NCI-H748 treated with DMSO at 0.1 percent for 48 hours (cell line): Measurements from ENCODE around the gene LONRF2.

Experiments used
- DNase-seq: peaks from one replicate; lab custom pipeline; 2025; lab: John Stamatoyannopoulos, UW

LONRF2 gene

DNA sequence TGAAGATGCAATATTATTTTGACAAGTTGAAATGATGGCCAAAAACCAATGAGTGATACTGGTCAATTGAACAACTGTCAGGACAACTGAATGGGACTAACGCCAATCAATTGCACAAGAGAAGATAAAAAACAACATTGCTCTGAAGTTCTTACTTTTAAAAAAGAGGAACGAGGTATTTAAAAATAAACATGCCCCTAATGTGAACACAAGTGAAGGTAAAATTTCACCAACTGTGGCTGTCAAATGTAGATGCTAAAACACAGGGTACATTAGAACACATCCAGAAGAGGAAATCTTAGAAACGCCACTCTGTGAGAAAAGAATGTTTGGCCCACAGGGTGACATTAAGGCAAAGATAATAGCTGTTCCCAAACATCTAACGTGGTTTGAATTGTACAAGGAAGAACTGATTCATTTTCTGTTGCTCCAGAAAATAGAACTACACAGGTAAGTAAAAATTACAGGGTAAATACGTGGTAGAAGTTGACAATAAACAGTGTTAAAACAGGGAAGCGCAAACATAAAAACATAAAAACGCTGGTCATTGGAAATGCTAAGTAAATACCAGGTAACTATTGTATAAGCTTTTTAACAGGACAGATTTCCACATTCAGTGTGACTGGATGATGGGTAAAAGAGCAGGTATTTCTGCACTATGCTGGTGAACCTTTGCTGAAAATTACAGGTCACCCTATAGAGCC, 20.3 kb downstream of the LONRF2 start:
- DNase-seq: no peak

DNA sequence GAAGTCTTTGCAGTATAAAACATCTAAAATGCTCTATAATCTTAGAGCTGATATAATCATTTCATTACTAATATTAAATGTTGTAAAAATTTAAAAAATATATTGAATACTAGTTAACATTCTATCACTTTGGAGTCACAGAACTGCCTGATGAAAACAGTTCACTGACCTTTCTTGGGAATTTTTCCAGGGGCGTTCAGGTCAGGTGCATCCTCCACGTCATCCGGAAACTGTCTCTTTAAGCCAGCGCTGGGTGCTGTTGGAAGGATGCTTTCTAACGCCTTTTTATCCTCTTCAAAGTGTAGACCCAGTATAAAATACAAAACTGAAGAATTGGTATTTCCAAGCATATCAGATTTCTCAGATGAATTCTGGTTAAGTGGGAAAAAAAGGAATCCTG, 22.8 kb downstream of the LONRF2 start:
- no peak for DNase-seq

DNA sequence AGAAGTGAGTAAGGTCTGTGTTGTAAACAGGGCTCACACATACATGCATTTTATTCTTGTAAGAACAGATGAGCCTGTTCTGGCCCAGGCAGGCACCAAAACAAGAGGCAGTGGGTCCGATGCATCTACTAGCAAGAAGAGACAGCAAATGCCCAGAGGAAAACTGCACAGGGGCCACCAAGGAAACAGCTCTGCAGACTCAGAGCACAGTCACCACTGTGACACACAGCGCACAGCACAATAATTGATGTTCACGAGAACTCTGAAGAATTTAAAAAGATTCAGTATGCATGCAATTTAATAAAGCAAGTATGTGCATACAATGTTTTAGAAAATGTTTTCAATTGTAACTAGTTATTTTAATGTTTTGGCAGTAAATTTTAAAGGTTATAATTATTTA, 24.8 kb downstream of the LONRF2 start:
- DNase-seq: no peak

DNA sequence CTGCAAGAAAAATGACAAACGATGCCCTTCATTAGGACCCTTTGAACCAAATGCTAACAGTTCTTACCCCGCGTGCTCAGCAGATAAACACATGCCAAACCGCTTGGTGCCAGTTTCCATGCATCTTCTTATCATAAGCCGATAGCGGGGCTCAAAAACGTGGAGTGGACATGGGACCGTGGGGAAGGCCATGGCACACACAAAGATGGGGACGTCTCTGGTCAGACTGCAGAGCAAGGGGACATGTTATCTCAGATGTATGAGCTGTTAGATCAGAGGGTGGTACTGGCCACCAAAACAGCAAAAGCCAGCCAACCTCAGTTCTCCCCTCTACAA, 28.2 kb downstream of the LONRF2 start:
- no peak for DNase-seq

DNA sequence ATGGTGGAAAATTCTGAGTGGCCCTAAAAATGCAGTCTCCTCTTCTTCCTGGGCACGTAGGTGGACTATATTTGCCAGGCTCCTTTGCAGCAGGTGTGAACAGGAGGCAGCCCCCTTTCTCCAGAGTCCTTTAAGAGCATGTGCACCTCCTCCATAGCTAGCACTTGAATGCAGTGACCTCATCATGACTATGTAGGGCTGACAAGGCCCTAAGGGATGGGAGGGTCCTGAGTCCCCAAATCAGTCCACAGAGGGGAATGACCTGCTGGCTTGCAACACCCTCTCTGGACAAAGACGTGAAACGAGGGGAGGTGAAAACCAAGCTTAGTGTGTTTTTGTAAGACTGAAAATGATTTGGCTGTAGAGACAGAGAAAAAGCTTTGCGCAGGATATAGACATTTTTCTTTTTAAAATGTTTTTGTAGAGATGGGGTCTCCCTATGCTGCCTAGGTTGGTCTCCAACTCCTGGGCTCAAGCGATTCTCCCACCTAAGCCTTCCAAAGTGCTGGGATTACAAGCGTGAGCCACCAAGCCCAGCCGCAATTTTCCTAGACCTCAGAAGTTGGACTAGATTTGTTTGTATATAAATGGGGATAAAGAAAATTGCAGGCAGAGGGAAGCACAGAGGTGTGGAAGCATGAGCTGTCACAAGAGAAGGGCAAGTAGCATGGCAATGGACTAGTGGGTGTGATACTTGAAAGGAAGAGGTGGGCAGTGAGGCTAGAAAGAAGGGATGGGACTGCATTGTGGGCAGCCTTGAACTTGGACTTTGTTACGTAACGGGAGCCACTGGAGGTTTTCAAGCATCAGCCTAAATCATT, 28.8 kb downstream of the LONRF2 start:
- no peak for DNase-seq

DNA sequence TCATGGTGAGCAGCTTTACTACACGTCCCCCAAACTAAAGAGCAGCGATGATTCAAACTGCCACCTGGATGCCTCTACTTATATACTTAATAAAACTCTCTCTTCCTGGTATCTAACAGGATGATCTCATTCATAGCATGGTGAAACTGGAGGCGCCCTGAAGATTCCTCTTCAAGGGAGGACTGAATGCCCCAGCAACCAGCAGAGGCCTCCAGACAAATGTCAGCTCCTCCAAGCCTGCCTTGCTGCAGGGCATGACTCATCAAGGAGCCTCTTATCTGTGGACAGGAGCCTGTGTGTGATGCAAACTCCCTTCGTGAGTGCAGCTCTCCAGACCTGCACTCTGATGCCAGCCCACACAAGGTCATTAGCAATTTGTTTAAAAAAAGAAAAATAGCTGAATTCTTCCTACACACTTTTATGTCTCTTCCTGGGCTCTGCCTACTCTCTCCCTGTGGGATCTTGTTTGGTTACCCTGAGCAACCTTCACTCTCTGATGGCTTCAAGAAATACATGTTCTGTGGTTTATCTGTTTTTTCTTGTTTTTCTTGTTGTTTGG, 30.2 kb downstream of the LONRF2 start:
- no peak for DNase-seq

DNA sequence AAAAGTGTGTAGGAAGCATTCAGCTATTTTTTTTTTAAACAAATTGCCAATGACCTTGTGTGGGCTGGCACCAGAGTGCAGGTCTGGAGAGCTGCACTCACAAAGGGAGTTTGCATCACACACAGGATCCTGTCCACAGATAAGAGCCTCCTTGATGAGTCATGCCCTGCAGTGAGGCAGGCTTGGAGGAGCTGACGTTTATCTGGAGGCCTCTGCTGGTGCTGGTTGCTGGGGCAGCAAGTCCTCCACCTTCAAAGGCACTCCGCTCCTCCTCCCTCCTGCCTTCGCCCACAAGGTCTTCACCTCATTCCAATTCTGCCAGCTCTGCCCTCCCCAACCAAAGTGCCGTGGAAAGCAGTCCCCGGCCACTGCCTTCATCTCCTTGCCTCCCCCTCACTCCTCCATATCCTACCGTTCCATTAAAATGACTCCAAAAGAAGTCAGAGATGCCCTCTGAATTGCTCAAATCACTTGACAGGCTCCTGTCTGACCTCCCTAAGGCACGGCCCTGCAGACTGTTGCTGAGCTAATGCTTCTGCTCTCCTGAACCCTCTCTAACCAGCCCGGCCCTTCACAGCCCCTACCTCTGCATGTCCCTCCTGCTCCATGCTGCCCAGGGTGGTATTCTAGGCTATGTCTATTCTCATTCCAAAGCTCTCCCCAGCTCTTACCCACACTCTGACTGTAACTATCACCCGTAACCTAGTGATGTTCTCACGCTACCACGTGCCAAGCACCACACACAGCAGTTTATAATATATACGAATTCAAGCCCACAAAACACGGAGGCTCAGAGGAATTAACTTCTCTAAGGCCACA, 30.9 kb downstream of the LONRF2 start:
- DNase-seq: no peak

DNA sequence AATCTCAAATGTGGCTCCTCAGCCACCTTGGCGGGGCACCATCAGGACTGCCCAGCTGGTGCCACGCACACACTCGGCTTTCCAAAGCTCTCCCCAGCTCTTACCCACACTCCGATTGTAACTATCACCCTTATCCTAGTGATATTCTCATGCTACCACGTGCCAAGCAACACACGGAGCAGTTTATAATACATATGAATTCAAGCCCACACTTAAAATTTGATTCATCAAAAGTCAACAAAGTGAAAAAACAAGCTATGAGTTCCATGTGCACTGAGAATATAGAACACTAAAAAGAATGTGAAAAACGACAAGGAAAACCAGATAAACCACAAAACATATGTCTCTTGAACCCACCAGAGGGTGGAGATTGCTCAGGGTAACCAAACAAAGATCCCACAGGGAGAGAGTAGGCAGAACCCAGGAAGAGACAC, 31.6 kb downstream of the LONRF2 start:
- no peak for DNase-seq

DNA sequence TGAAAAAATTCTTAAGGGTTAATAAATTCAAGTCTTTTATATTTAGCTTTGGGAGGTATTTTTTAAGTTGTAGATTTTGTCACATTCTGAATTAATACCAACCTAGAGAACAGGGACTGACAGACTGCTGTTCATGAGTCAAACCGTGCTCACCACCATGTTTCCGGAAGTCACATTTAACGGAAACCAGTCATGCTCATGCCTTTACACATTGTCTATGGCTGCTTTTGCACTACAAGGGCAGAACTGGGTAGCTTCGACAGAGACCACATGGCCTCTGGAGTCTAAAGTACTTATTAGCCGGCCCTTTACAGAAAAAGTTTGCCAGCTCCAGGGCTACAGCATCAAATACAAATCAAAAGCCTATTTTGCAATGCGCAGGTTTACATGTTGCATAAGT, 33.3 kb downstream of the LONRF2 start:
- no peak for DNase-seq

DNA sequence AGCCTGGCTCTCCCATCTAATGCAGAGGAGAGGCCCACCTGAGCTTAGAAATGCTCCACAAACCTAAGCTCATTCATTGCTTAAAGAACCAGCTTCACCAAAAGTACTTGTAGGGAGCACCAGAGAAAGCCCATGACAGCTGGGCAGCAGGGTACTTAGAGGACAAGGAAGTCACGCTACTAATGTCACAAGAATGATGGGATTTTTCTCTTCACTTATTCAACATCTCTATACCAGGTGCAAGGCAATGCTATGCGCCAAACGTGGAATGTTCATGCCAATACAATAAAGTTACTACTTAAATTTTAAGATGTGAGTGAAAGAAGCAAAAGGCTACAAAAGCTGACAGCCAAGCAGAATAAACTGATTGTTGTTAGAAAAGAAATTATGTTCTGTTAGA, 36.0 kb downstream of the LONRF2 start:
- DNase-seq: no peak

DNA sequence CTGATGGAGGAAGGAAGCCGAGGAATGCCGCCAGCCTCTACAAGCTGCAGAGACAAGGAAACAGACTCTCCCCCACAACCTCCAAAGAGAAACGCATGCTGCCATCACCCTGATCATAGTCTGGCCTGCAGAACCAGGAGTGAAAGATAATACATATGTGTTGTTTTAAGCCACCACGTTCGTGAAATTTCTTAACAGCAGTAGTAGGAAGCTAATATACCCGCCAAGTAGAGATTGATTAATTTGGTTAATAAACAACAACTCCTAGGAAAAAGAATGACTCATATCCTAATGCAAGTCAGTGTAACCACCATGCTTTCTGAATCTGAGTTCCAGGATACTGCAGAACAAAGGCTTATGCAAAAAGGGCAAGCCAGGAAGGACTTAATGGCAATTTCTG, 36.6 kb downstream of the LONRF2 start:
- DNase-seq: no peak

DNA sequence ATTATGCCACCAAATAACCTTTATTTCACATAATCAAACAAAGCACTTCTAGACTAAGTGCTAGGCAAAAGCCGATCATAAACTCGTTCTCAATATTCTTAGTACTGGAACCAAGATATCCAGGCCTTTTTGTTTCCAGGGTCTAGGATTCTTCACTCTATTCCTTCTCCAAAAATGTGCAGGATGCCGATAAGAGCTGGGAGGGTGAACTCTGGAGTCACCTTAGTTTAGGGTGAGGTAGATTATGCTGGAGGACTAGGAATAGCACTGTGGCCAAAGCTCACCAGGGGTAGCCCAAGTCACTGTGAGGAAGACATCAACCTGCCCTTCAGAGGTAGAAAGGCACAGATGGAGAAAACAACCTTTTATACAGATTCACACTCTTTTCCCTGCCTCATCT, 37.3 kb downstream of the LONRF2 start:
- no peak for DNase-seq

DNA sequence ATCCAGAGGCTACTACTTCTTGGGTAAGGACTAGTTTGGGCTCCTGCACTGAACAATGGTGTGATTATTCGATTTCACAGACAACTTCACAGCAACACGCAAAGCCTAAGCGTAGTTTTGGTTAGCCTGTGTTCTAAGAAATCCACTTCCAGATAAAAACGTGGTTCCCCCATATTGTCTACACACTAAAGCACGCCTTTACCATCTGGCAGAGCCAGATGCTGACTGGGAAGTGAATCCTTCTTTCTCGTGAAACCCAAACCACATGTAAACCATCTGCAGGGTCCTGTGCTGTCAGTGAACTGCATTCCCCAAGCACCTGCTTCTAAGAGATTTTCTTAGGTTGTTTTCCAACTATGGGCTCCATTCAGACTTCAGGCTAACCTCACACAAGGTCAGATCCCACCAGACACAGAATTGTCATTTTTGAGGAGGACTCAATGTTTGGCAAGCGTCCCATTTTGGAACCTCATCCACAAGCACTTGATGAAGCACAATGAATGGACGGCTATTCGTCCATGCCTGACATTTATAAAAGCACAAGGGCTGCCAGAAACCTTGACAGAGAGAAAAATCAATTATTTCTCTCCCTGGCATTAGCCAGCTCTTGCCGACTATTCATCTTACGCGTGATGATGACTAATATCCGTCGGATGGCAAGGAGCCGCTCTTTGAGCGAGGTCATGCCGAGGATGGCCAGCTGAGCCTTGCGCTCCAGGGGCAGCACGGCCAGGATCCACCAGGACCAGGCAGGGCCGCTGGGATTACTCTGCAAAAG, 38.4 kb downstream of the LONRF2 start:
- no peak for DNase-seq

DNA sequence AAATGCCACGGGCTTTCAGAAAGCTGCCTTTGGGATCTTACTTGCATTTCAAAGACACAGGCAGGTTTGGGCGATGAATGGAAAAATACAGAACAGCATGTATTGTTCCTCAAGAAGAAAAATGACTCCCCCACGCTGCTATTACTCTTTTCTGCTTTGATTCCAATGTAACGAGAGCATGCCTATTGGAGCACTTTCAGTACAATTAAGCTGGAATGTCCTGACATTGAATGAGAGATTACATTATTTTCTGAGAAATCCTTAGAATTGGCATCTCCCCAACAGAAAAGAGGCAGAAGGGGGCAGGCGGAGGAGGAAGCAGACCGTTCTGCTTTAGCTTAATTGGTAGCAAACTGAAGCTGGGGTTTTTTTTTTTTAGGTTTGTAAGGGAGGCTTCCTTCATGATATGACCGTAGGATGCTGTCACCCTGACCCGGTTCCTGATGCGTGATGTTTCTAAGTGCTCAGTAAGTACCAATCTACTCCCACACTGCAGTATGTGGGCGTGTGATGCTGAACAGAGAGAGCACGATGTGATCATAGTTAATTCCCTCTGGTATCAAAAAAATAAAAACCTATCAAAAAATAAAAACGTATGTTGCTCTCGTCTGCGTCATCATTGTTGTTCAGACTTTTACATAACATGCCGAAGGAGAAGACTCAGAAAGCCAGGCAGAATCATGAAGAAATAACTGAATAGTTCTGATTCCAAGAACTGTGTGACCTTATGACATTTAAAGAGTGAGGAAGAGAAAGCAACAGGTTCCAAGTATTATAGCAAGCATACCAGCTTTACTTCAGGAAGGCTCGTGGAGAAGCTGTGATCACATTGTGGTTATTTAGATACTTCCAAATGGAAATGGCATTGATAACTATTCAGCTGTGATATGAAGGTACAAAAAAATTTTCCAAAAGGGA, 40.5 kb downstream of the LONRF2 start:
- no peak for DNase-seq

DNA sequence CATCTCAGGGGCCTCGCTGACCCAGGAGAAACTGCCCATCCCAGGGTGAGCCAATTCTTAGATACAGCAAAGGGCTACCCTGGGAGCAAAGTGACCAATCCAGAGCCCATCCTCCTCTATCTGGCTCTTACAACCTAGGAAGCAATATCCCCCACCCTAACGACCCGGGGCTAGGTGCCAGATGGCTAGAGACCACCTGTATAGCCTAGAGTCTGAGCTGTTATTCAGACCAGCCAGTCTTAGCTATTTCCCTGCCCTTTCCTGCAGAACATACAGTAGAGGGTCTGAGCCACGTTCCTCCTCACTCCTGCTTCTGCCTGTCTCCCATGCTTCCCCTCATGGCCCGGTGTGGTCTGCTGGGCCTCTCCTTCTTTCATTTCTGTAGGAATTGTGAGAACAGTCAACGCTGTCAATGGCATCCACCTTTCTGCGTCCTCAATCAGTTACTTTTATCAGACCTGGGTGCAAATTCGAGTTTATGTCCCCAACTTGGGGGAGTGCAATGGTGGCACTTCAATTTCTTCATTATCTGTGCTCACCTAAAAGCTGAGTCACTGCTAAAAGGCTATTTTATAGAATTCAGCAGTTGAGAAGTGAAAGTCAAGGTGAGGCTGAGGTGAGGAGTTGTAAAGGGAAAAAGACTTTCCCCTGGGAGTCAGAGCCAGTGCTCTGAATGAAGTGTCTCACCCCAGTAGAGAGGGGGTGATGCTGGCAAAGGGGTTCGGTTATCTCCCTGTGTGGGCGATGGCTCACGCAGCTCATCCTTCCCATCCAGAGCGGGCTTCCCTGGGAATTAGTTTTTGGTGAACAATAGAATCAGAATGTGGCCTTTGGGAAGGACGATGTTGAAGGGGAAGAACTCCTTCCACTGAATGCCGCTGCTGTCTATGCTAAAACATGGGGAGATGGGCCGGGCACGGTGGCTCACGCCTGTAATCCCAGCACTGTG, 42.4 kb downstream of the LONRF2 start:
- no peak for DNase-seq

DNA sequence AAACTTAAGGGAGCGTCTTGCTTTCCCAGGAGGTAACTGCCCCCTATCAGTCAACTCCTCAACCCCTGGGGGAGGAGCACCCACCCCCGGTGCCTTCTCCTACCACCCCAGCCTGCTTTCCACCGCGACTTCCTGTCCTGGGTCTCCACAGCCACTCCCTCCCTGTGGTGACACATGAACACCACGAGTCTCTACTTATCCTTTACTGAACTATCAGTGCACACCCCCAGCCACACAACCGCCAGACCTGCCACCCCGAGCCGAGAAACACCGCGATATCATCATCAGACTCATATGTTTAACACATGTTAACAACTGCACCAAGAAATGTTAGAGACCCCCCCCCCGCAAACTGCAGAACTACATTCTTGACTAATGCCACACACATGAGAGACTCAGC, 43.3 kb downstream of the LONRF2 start:
- no peak for DNase-seq

DNA sequence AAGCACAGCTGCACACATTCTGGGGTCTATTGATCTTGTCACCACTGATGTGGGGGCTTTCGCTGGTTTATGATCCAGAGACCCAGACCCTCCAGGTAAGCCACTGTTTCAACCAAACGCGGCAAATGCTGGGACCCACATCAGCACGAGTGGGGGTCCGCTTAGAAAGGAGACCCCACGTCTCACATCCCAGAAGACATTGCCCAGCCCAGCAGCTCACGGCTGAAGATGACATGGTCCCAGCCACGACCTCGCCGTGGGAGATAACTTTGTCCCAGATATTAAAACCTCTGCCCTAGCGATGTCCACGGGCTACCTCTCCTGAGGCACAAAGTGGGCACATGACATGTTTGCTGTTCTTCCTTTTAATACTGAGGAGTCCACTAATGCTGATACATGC, 43.8 kb downstream of the LONRF2 start:
- no peak for DNase-seq

DNA sequence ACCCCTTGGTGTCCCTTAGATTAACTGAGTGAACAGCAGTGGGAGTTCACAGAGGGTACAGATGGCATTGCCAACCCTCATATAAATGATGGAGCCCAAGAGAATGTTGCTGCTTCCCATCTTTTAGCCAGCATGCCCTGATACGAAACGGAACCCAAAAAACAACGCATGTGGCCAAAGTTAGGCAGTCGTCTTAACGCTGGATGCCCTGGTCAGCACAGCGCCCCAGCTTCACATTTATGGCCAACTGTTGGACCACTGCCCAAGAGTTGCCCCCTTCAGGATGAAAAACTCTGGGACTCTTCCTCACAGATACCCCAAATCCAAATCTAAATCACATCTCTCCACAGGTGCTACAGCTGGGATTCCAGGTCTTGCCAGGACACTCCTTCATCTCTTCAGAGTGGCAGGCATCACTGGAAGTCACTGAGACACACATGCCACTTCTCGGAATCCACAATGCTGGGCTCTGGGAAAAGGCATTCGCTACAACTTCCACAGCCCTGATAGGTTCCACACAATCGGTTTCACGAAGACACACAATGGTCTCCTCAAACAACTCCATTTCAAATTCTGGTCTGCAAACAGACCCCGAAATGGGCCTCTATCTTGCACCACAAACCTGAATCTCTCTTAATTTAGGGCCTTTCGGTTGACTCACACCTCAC, 44.6 kb downstream of the LONRF2 start:
- DNase-seq: no peak

DNA sequence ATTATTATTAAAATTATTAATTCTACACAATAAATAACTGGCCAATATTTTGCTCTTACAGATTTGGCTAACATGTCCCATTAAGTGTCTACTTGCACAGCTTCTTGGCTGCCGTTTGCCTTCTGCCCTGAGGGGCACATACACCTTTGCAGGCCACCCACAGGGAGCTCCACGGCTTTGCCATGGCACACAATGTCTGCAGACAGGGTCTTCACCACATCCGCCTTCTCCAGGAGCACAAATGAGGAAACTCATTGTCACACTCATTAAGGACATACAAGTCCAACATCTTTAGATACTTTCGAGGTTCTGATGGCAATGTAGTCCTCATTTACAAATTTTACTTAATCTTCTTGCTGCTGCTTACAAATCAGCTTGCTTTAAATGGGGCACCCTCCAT, 45.6 kb downstream of the LONRF2 start:
- DNase-seq: no peak
